Measurements from ENCODE around the gene CLCF1.

Gene CLCF1

DNA sequence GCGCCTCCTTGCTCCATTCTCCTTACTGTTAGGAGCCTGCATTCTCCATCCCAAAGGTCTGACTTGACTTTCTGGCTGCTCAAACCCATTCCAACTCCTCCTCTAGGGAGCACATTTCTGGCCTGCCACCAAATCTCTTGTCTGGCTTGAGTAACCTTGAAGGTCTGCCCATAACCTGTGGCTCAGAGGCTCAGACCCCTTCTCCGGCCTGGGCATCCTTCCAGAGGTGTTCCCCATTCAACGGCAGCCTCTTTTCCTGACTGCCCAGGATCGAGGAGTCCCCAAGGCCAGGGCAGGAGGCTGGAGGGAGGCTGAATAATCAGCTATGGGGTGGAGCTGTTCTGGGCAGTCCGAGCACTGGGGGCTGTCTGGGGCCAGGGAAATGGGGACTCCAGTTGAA is 20.6 kb upstream of the CLCF1 start:
- DNase-seq, result no peak

GRCh38 chr11:67393437-67393836 is 20.0 kb upstream of the CLCF1 start:
- DNase-seq, result no peak

DNA sequence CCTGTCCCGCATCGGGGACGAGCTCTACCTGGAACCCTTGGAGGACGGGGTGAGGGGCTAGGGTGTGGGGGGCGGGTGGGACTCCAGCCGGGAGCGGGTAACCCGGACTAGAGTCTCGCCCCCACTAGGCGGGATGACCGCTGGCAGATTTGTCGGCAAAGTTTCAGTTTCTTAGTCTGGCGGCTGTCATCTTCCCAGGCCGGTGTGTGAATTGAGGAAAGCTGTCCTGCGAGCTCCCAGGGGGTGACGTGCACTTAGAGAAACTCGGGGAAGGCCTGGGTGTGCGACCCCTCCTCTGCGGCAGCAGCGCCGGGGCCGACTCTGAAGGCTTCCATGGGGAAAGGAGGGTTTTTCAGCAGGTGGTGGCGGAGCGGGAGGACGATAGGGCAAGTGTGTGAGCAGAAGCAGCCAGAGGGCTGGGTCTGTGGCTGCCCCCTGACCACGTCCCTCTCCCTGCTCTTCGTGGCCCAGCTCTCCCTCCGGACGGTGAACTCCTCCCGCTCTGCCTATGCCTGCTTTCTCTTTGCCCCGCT is 18.9 kb upstream of the CLCF1 start:
- DNase-seq, result no peak

GRCh38 chr11:67391304-67392182 is 18.1 kb upstream of the CLCF1 start, which contains the start of gene RAD9A:
TSS of gene RAD9A (plus strand) at chr11:67391986. CDS start at chr11:67392045, 59 bp downstream.
- peak; percentile 91 for DNase-seq

GRCh38 chr11:67390947-67391303 is 17.5 kb upstream of the CLCF1 start:
- DNase-seq, result no peak

DNA sequence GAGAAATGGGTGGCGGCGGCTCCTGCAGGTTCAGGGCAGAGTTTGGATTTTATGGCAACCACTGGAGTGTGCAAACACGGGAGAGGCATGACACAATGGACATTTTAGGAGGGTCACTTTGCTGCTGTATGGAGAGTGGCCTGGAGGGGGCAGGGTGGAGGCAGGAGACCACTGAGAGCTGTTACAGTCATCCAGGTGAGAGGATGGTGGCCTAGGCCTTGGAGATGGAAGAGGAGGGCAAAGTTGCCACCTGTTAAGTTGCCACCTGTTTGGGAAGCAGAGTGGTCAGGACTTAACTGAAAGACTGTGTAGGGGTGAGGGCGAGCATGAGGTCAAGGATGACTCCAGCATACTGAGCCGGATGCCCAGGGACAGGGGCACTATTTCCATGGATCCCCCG is 16.1 kb upstream of the CLCF1 start:
- DNase-seq, result no peak

- DNase-seq, result no peak
Observed at GRCh38 chr11:67387518-67387917, 14.1 kb upstream of the CLCF1 start.

- DNase-seq, result no peak
Observed at GRCh38 chr11:67387069-67387468, 13.7 kb upstream of the CLCF1 start.

DNA sequence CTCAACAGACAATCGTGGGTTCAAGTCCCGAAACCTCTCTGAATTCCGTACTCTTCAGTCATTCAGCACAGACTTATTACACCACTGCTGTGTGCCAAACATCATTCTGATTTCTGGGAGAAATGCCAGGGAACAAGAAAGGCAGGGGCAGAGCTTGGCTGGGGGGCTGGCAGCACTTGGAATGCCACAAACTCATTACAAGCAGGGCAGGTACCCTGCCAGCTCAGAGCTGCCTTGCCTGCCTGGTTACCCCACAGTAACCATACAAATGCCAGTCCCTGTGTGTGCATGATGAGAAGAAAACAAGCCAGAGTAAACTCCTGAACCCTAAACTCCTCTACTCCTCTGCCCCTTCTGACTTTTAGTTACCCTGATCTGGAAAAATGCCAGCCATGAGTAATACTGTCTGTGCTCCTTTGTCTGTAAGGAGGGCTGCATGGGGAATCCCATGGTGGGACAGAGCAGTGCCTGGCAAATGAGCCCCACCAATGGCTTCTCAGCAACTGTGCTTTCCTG is 11.5 kb upstream of the CLCF1 start:
- DNase-seq, result no peak

DNA sequence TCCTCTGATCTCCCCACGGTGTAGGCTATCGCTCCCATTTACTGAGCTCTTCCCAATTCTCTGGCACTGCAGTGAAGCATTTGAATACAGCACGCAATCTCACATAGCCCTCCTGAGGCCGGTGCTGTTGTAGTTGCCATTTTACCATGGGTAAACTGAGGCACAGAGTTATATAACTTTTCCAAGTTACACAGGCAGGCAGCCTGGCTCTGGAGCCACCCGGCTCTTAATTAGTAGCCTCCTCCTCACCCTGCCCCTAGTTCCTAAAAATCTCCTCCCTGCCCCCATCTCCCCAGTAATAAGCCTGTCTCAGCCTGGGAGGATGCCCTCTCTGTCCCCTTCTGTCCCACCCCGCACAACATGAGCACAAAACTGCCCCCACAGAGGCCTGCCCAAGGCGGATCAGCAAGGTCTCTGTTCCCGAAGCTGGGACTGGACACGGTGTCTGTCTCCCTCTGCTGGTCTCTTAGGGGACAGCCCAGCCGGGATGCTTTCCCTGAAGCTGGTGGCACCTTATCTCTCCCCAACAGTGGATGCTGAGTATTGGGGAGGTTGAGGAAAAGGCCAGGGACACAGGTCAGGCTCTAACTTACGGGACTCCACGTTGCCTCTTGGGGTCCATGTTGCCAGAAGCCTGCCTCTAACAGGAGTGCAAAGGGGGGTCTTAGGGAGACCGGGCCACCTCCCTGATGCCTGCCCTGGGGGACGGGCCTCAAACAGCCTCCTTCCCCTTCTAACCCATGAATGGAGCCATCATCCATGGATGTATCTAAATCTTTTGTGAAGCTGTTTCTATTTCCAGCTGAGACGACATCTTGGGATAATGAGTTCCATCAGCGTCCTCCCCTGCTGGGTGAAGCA is 9.1 kb upstream of the CLCF1 start:
- DNase-seq, result peak; percentile 63

DNA sequence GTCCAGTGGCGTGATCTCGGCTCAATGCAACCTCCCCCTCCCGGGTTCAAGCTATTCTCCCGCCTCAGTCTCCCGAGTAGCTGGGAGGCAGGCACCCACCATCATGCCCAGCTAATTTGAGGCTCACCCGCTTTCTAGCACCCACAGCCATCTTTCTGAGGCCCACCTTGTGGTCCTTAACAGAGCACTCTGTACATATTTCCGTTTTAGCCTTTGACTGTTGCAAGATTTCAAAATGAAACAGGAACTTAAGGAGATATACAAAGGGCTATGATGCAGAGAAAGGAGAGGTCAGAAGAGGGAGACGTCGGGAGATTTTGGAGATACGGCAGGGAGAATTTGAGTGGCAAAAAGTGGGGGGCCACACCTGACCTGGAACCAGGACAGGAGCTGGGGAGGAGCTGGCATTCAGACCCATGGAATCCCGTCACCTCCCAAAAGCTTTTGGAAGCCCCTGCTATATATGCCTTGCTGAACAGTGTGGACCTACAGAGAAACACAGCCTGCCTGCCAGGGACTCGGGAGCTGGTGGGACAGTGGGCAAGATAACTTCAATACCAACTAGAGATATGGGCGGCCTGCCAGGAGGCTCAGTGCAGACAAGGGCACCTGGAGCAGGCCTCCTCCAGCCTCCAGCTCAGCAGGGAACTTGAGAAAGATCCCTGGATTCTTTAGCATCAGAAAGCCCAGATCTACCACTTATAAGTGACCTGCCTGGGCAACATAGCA is 8.0 kb upstream of the CLCF1 start:
- DNase-seq, result no peak

GRCh38 chr11:67379061-67380058 is 6.0 kb upstream of the CLCF1 start:
- DNase-seq, result no peak

DNA sequence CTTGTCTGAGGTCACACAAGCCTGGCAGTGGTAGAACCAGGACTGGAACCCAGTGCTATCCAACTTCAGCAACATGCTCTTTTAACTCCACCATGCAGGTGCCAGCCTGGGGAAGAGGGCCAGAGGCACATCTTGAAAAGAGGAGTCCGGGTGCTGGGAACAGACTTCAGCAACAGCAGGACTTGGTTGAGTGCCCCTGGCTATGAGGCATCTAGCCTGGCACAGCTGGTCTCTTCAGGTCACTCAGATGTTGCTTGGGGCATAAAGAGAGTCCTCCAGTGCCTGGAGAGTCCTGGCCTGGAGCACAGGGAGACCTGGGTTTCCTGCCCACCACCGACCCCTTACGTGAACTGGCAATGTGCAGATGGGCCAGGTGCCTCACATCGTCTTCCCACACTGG is 5.1 kb upstream of the CLCF1 start:
- no peak for DNase-seq

- no peak for DNase-seq
Observed at GRCh38 chr11:67376873-67377808, 3.7 kb upstream of the CLCF1 start.

DNA sequence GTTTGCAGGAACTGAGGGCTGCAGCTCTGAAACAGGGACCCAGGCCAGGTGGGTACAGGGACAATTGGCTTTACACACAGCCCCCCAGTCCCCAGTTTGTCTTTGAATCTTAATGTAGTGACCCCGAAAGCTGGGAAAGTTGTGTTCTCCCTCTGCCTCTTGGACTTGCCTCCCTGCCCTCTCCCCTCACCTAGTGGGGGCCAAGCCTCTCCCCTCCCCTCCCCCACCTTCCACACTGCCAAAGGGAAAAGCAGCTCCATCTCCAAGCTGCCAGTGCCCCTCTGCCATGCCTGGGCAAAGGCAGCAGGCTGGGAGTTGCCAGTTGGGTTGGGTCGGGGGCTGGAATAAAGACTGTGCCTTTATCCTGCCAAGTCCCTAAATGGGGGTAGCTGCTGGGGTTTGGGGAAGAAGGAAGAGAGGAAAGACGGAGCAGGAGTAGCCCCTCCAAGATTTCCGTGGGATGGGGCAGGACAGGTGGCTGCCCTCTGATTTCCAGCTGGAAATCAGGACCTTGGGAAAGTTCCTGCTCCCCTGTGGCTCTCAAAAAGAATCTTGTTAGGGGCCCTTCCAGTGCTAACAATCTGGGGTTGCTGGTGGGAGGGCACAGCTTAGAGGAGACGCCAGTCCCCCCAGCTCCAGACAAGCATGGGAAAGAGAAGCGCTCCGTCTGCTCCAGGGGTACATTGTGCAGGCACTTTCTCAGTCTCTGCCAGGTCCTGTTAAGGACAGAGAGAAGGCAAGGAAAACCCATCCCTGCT is 2.8 kb upstream of the CLCF1 start:
- DNase-seq, result no peak

DNA sequence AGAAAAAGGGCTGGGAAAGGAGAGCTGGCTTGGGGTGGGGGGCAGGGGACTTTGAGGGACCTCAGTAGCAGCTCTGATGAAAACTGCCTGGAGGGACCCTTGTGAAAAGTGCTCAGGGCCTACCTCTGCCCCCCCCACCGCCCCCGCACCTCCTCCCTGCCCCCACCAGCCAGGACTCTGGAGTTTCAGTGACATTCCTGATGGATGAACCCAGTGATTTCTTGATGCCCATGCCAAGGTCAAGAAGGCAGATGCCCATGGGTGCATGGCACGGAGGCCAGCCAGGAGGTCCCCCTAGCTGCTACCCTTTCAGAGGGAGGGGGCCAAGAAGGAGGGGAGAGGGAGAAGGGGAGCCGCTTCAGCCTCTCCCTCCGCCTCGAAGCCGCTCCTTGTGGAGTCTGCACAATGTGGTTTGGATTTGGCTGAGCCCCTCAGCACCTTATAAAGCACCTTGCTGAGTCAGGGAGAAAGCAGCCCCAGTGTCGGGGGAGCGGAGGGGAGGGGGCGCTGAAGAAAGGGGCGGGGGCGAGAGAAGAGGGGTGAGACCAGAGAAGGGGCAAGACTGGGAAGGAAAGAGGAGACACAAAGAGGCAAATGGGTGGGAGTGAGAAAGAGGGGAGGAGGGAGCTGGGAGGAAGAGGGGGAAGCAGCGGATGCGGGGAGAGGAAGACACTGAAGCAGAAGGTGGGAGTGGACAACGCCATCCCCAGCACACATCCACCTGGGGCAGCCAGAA is 2.1 kb upstream of the CLCF1 start:
- no peak for DNase-seq

DNA sequence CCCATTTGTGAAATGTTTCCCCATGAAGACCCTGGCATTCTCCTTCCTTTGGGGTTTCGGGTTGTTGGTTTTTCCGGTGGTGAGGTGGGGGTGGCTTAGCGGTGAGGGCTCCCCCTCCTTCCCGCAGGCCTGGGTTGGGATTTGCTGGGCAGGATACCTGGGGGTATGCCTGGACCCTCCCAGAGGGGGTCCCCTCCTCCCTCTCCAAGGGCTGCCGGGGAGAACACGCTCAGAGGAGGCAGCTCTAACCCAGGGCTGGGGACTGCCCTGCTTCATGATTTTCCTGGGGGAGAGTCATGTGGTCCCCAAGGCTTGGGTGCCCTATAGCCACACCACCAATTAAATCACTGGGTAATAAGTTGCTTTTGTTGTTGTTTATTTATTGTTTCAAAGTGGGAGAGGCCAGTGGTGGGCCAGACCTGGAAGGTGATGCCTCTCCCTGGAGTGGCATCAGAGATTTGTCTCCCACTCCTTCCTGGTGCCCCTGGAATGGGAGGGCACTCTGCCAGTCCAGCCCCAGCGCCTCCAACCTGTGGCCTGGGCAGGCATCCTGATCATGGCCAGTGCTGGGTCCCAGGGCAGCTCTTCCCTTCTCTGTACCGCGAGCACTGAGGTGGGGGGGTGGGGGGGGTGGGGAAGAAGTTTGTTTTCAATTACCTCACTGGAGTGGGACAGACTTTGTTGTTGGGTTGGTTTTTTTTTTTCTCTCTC is 1.3 kb upstream of the CLCF1 start:
- DNase-seq, result peak; percentile 25

Data from HCEC 1CT (cell line).